ENCODE data around the gene IRF2BP2. TPM values are rescaled to one million over a fixed set of nuclear protein-coding genes. Genes with fewer than 3 reads are reported as not detected.

IRF2BP2 gene
- total and polyA plus RNA-seq, 2 of the 13 experiments (the other 11 are each of a cell fraction or from before 2014, with no cell fraction given) = 140 to 147 TPM

- TF ChIP-seq ZSCAN5A (CRISPR knock-in tag; IDR thresholded peaks at IDR 0.05; ENCODE audit: borderline replicate concordance) (no peak), ZFP36L2 (CRISPR knock-in tag; IDR thresholded peaks at IDR 0.05) (no peak), ZNF407 (CRISPR knock-in tag; IDR thresholded peaks at IDR 0.05; ENCODE audit: not compliant biosample characterization) (peak; percentile 24), KAT8 (CRISPR knock-in tag; IDR thresholded peaks at IDR 0.05) (peak; percentile 31; the same call in 1 of the 2 replicates), NCOA1 (CRISPR knock-in tag; IDR thresholded peaks at IDR 0.05) (0 out of 2 replicates have a peak, but pooled peaks have one; percentile 47), NFYB (CRISPR knock-in tag; IDR thresholded peaks at IDR 0.05) (no peak), FOXP4 (CRISPR knock-in tag; IDR thresholded peaks at IDR 0.05) (peak; percentile 72; the same call in 1 of the 2 replicates), SCMH1 (CRISPR knock-in tag; IDR thresholded peaks at IDR 0.05; ENCODE audit: borderline replicate concordance) (no peak), ZNF343 (CRISPR knock-in tag; IDR thresholded peaks at IDR 0.05) (no peak), CTCF (CRISPR knock-in tag; IDR thresholded peaks at IDR 0.05) (no peak), ZNF775 (CRISPR knock-in tag; IDR thresholded peaks at IDR 0.05; ENCODE audit: borderline replicate concordance) (peak; percentile 50; the same call in 1 of the 2 replicates), GZF1 (CRISPR knock-in tag; IDR thresholded peaks at IDR 0.05) (0 out of 2 replicates have a peak, but pooled peaks have one; percentile 75), ZFP41 (CRISPR knock-in tag; IDR thresholded peaks at IDR 0.05; ENCODE audit: borderline replicate concordance) (peak; percentile 51; the same call in 1 of the 2 replicates), FOXJ3 (CRISPR knock-in tag; IDR thresholded peaks at IDR 0.05; ENCODE audit: borderline replicate concordance) (no peak)
Observed at GRCh38 chr1:234608025-234608910, 1.7 kb downstream of the IRF2BP2 start (continued).

Data from HepG2 (cell line).